Heart left ventricle (tissue), 16 donors: Measurements from ENCODE around the gene QKI. TPM values are rescaled to one million over a fixed set of nuclear protein-coding genes. Genes with fewer than 3 reads are reported as not detected.

ENCODE experiments used
- ATAC-seq, 4 donors: fragments of 200-7000 bp; cut with Tn5 transposase; one replicate each; pipeline ENCODE4 v1.9.1; 2020 to 2022; ENCODE audit warnings: moderate library complexity in 4 of 4, mild to moderate bottlenecking in 3 of 4, moderate number of reproducible peaks in 1 of 4
- DNase-seq, 5 donors: peaks; one replicate each; pipeline ENCODE4 v3.0.0-alpha.2; 2020
- H3K27ac ChIP-seq, 12 donors: fragments of 200-600 bp; sonication (generic) in 4 of 12; one replicate each; pipeline versions ENCODE4 v1.5.0 to v1.8.0; 2016 to 2022; ENCODE audit warnings: mild to moderate bottlenecking in 2 of 12
- H3K27me3 ChIP-seq, 9 donors: fragments of 200-600 bp; sonication (generic) in 2 of 9; one replicate each; pipeline versions ENCODE4 v1.5.1 to v1.8.0; 2016 to 2022; ENCODE audit warnings: mild to moderate bottlenecking in 3 of 9
- H3K36me3 ChIP-seq, 9 donors: fragments of 200-600 bp; sonication (generic) in 2 of 9; one replicate each; pipeline versions ENCODE4 v1.5.0 to v1.8.0; 2018 to 2022; ENCODE audit warnings: mild to moderate bottlenecking in 2 of 9
- H3K4me1 ChIP-seq, 12 donors: fragments of 200-600 bp; sonication (generic) in 4 of 12; one replicate each; pipeline versions ENCODE4 v1.5.0 to v1.8.0; 2016 to 2022; ENCODE audit warnings: mild to moderate bottlenecking in 3 of 12
- H3K4me3 ChIP-seq, 12 donors: fragments of 200-600 bp; sonication (generic) in 4 of 12; one replicate each; pipeline versions ENCODE4 v1.5.0 to v1.8.0; 2017 to 2022; ENCODE audit warnings: mild to moderate bottlenecking in 9 of 12, moderate library complexity in 4 of 12
- H3K9me3 ChIP-seq, 12 donors: fragments of 200-600 bp; sonication (generic) in 4 of 12; one replicate each; pipeline versions ENCODE4 v1.5.0 to v1.8.0; 2016 to 2022; ENCODE audit warnings: mild to moderate bottlenecking in 1 of 12
- CTCF ChIP-seq, 12 donors: fragments of 200-600 bp; sonication (generic) in 4 of 12; IDR thresholded peaks; one replicate each; pipeline versions ENCODE4 v1.5.0 to v1.8.0; 2018 to 2022; ENCODE audit warnings: antibody characterized with exemption in 12 of 12, mild to moderate bottlenecking in 5 of 12
- POLR2A ChIP-seq, 2 donors: fragments of 450-650 bp; IDR thresholded peaks; one replicate each; pipeline ENCODE4 v1.6.1; 2017; ENCODE audit warnings: antibody characterized with exemption in 2 of 2, mild to moderate bottlenecking in 2 of 2, moderate library complexity in 2 of 2
- WGBS, 4 donors: extraction: QIAGEN DNeasy Blood & Tissue Kit in 2 of 4; methylation state at CpG; one replicate each; pipeline versions ENCODE4 v1.1.5 to v1.1.7; 2013 to 2018; 5-methylcytosine and 5-hydroxymethylcytosine counted together
- intact Hi-C, 10 donors: fragments of 100-400 bp; cut with DNase I; formaldehyde crosslinking; loops; one replicate each; pipeline versions ENCODE4 v1.11.1 to v1.14.2; 2022
- polyA plus RNA-seq, 2 donors: library from polyadenylated mRNA; stranded (reverse); fragments of 200-250 nt; gene quantifications; one replicate each; pipeline ENCODE4 v1.2.3, GENCODE V29; 2013
- total RNA-seq, 9 donors: library from RNA; depleted of rRNA in 2 of 9; stranded (reverse); fragments of >200 nt in 2 of 9; fragmentation: NEBNext Ultra II Directional in 3 of 9; extraction: Animal tissue kit (Norgen Biotek cat#: 25700) in 3 of 9; gene quantifications; one replicate each; pipeline versions ENCODE4 v1.1.0 to v1.2.4, GENCODE V29; 2016 to 2023
- donor health status: ischemic (EF 13 %, LVEDD 7.1; RV severe dilation, severe dysfunction).
- donor health status: healthy with polysubstance abuse.
- donor health status: DM: no; HTN: yes; CAD: no.
- donor health status: DM: no; HTN: no; CAD: no.
- donor health status: ischemic (EF 25% LVEDD 6.9; RV normal size, moderate dysfunction).
- donor health status: ischemic (EF 25% LVEDD 5.7; RV mildly dilated, moderate dysfunction).
- donor health status: healthy.
- donor health status: DM: yes; HTN: yes; CAD: no.
- donor health status: ischemic (EF 35%, LVEDD 5.7; RV mildly dilated, moderate dysfunction).
- donor health status: nonischemic (EF 11% LVEDD 7.7; RV severe dilation, severe dysfunction).
- donor health status: DM: yes; HTN: yes; CAD: no.
- donor health status: PGD.
- donor health status: ischemic (EF 29% LVEDD 5.4; RV normal size, mild dysfunction).
- donor health status: nonischemic (EF 23%, LVEDD 6.1; RV moderate dilation, normal function).

QKI gene
- total and polyA plus RNA-seq, 11 donors = 80.2 to 607 (median 474) TPM

GRCh38 chr6:163369141-163369540 is 45.4 kb upstream of the QKI start:
- no peak for DNase-seq
- Histone ChIP-seq H3K9me3 (no peaks in the 10 kb centered on the region), H3K27me3 (no peaks in the 10 kb centered on the region), H3K27ac (peak overlapping the region in 1 of 12 donors; percentile 6), H3K4me1 (peaks cover 0 to 27% (median 0%) of the 10 kb centered on the region in 12 donors), H3K36me3 (no peaks in the 10 kb centered on the region), H3K4me3 (no peak overlapping the region)
- intact Hi-C loops = no loop called here
- WGBS, 4 donors = 55 to 74% (median 71%) methylated on average over 1 of the region's 1 CpG
- no peak for ATAC-seq
- no peak for TF ChIP-seq POLR2A (IDR thresholded peaks at IDR 0.05)
- TF ChIP-seq CTCF (IDR thresholded peaks at IDR 0.05) = no peak

- 81 to 89% (median 86%) methylated on average over 15 of the region's 15 CpGs for WGBS, 4 donors
- Histone ChIP-seq H3K27ac (peak overlapping the region in 2 of 12 donors; percentile 3 to 6), H3K4me3 (no peak overlapping the region), H3K4me1 (peaks cover 0 to 27% (median 0%) of the 10 kb centered on the region in 12 donors), H3K36me3 (no peaks in the 10 kb centered on the region), H3K9me3 (no peaks in the 10 kb centered on the region), H3K27me3 (no peaks in the 10 kb centered on the region)
- no peak for TF ChIP-seq CTCF (IDR thresholded peaks at IDR 0.05)
- TF ChIP-seq POLR2A (IDR thresholded peaks at IDR 0.05) = no peak
- peak in 2 of 4 donors; percentile 24 to 33 for ATAC-seq
- DNase-seq = no peak
- intact Hi-C loops = no loop called here
These were observed 44.7 kb upstream of the QKI start for GRCh38 chr6:163369628-163370365.

GRCh38 chr6:163370464-163371117 is 43.9 kb upstream of the QKI start:
- TF ChIP-seq CTCF (IDR thresholded peaks at IDR 0.05) = no peak
- no peak for TF ChIP-seq POLR2A (IDR thresholded peaks at IDR 0.05)
- H3K36me3 ChIP-seq = no peaks in the 10 kb centered on the region
- no peaks in the 10 kb centered on the region for H3K27me3 ChIP-seq
- peaks cover 0 to 27% (median 0%) of the 10 kb centered on the region in 12 donors for H3K4me1 ChIP-seq
- WGBS, 4 donors = 47 to 68% (median 57%) methylated on average over 5 of the region's 5 CpGs
- ATAC-seq = no peak
- intact Hi-C loops = no loop called here
- no peaks in the 10 kb centered on the region for H3K9me3 ChIP-seq
- no peak overlapping the region for H3K4me3 ChIP-seq
- peak overlapping the region in 1 of 12 donors; percentile 10 for H3K27ac ChIP-seq
- no peak for DNase-seq

GRCh38 chr6:163371129-163371528 is 43.4 kb upstream of the QKI start:
- Histone ChIP-seq H3K9me3 (no peaks in the 10 kb centered on the region), H3K27ac (no peak overlapping the region), H3K4me1 (peaks cover 0 to 27% (median 0%) of the 10 kb centered on the region in 12 donors), H3K27me3 (no peaks in the 10 kb centered on the region), H3K4me3 (no peak overlapping the region), H3K36me3 (no peaks in the 10 kb centered on the region)
- TF ChIP-seq CTCF (IDR thresholded peaks at IDR 0.05) = no peak
- TF ChIP-seq POLR2A (IDR thresholded peaks at IDR 0.05) = no peak
- intact Hi-C loops = no loop called here
- ATAC-seq (no peak), DNase-seq (no peak)
- 67 to 78% (median 72%) methylated on average over 2 of the region's 2 CpGs for WGBS, 4 donors
